Testis (tissue), 2 donors: ENCODE measurements around the gene TMEM97.

ENCODE experiments used
- POLR2A ChIP-seq: fragments of 450-650 bp; IDR thresholded peaks from one replicate; pipeline ENCODE4 v1.6.1; 2017; ENCODE audit warnings: antibody characterized with exemption, mild to moderate bottlenecking, moderate library complexity
- TF ChIP-seq, protein P1 (sequence below), 3 experiments: fragments of 450-650 bp in 2 of 3; fragments of 200-600 bp in 1 of 3; sonication (generic) in 1 of 3; IDR thresholded peaks; one replicate each; pipeline ENCODE4 v1.5.1; 2016 to 2019; ENCODE audit warnings: antibody characterized with exemption in 3 of 3, mild to moderate bottlenecking in 2 of 3, moderate library complexity in 1 of 3

DNA sequence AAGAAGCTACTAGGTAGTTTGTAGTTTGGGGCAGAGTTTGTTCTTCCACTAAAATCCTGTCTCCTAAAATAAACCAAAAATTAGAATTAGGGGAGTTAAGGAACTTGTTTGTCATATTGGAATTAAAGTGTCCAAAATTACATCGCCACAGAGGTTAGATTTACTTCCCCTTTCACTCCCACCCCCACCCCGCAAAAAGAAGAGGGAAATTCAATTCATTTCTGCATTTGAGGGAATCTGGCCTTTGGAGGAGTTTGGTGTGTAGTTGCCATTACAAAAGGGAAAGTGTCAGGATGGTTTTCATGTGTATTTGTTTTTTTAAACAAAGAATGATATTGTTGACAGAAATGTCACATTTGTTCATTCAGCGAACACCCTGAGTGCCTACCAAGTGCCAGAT is 5.8 kb downstream of the TMEM97 start:
- TF ChIP-seq, protein P1, sequence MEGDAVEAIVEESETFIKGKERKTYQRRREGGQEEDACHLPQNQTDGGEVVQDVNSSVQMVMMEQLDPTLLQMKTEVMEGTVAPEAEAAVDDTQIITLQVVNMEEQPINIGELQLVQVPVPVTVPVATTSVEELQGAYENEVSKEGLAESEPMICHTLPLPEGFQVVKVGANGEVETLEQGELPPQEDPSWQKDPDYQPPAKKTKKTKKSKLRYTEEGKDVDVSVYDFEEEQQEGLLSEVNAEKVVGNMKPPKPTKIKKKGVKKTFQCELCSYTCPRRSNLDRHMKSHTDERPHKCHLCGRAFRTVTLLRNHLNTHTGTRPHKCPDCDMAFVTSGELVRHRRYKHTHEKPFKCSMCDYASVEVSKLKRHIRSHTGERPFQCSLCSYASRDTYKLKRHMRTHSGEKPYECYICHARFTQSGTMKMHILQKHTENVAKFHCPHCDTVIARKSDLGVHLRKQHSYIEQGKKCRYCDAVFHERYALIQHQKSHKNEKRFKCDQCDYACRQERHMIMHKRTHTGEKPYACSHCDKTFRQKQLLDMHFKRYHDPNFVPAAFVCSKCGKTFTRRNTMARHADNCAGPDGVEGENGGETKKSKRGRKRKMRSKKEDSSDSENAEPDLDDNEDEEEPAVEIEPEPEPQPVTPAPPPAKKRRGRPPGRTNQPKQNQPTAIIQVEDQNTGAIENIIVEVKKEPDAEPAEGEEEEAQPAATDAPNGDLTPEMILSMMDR (IDR thresholded peaks at IDR 0.05): no peak
- no peak for TF ChIP-seq POLR2A
